H9 (cell line): ENCODE measurements around the gene SLAMF1. TPM values are rescaled to one million over a fixed set of nuclear protein-coding genes. Genes with fewer than 3 reads are reported as not detected.

Experiments used
- DNase-seq: peaks from one replicate; pipeline ENCODE4 v3.0.0-alpha.2; 2017
- H2AFZ ChIP-seq: one replicate; pipeline ENCODE4 v1.6.1; 2013; ENCODE audit warnings: mild to moderate bottlenecking, low read length, control low read depth, moderate library complexity
- H2AK5ac ChIP-seq: 2 replicates; pipeline ENCODE4 v1.6.1; 2013; ENCODE audit warnings: low read length, control low read depth, mixed read lengths; ENCODE audit not compliant: insufficient read length
- H2BK120ac ChIP-seq: one replicate; pipeline ENCODE4 v1.6.1; 2013; ENCODE audit warnings: low read depth, mild to moderate bottlenecking, low read length, control low read depth, inconsistent platforms; ENCODE audit not compliant: poor library complexity, severe bottlenecking
- H2BK12ac ChIP-seq: 2 replicates; pipeline ENCODE4 v1.6.1; 2013; ENCODE audit warnings: low read length, control low read depth, mixed read lengths, low read depth; ENCODE audit not compliant: insufficient read length
- H2BK15ac ChIP-seq: 2 replicates; pipeline ENCODE4 v1.6.1; 2013; ENCODE audit warnings: low read depth, low read length, control low read depth
- H2BK20ac ChIP-seq: one replicate; pipeline ENCODE4 v1.6.1; 2013; ENCODE audit warnings: low read depth, mild to moderate bottlenecking, low read length, control low read depth, inconsistent platforms; ENCODE audit not compliant: poor library complexity, severe bottlenecking
- H2BK5ac ChIP-seq: 2 replicates; pipeline ENCODE4 v1.6.1; 2013; ENCODE audit warnings: low read length, control low read depth, mixed read lengths; ENCODE audit not compliant: insufficient read length
- H3K14ac ChIP-seq: 2 replicates; pipeline ENCODE4 v1.6.1; 2013; ENCODE audit warnings: low read length, control low read depth; ENCODE audit not compliant: insufficient read depth
- H3K18ac ChIP-seq: 2 replicates; pipeline ENCODE4 v1.6.1; 2013; ENCODE audit warnings: low read depth, mild to moderate bottlenecking, mixed read lengths, low read length, control low read depth; ENCODE audit not compliant: insufficient read length
- H3K23ac ChIP-seq: 2 replicates; pipeline ENCODE4 v1.6.1; 2013; ENCODE audit warnings: low read length, control low read depth, mixed read lengths, low read depth; ENCODE audit not compliant: insufficient read length
- H3K23me2 ChIP-seq: 2 replicates; pipeline ENCODE4 v1.6.1; 2013; ENCODE audit warnings: low read depth, mild to moderate bottlenecking, mixed read lengths, low read length, control low read depth; ENCODE audit not compliant: insufficient read length, poor library complexity, severe bottlenecking
- H3K27ac ChIP-seq: 2 replicates; pipeline ENCODE4 v1.5.1; 2013; ENCODE audit warnings: low read length, control low read depth, mixed read lengths, low read depth; ENCODE audit not compliant: insufficient read length
- H3K27me3 ChIP-seq: 2 replicates; pipeline ENCODE4 v1.6.1; 2013; ENCODE audit warnings: low read length, control low read depth, inconsistent platforms; ENCODE audit not compliant: insufficient read depth
- H3K4ac ChIP-seq: 2 replicates; pipeline ENCODE4 v1.6.1; 2013; ENCODE audit warnings: low read depth, mild to moderate bottlenecking, control low read depth, inconsistent platforms, low read length, moderate library complexity
- H3K4me1 ChIP-seq: 2 replicates; pipeline ENCODE4 v1.6.1; 2013; ENCODE audit warnings: low read length, control low read depth, inconsistent platforms; ENCODE audit not compliant: insufficient read depth
- H3K4me2 ChIP-seq: 2 replicates; pipeline ENCODE4 v1.6.1; 2013; ENCODE audit warnings: low read length, control low read depth, mixed read lengths; ENCODE audit not compliant: insufficient read length, insufficient read depth
- H3K56ac ChIP-seq: 2 replicates; pipeline ENCODE4 v1.6.1; 2013; ENCODE audit warnings: low read depth, mild to moderate bottlenecking, mixed read lengths, low read length, control low read depth; ENCODE audit not compliant: insufficient read length
- H3K79me1 ChIP-seq: 2 replicates; pipeline ENCODE4 v1.6.1; 2013; ENCODE audit warnings: low read depth, mild to moderate bottlenecking, moderate library complexity, low read length, control low read depth, inconsistent platforms; ENCODE audit not compliant: insufficient read depth, poor library complexity, severe bottlenecking
- H3K79me2 ChIP-seq: 2 replicates; pipeline ENCODE4 v1.6.1; 2013; ENCODE audit warnings: low read length, control low read depth, inconsistent platforms; ENCODE audit not compliant: insufficient read depth
- H3K9ac ChIP-seq: 2 replicates; pipeline ENCODE4 v1.6.1; 2013; ENCODE audit warnings: low read length, control low read depth, mixed read lengths; ENCODE audit not compliant: insufficient read length; ENCODE audit errors: extremely low read depth
- H3K9me3 ChIP-seq: one replicate; pipeline ENCODE4 v1.6.1; 2013; ENCODE audit warnings: low read depth, low read length, inconsistent platforms; ENCODE audit not compliant: control insufficient read depth
- H3T11ph ChIP-seq: one replicate; pipeline ENCODE4 v1.6.1; 2013; ENCODE audit warnings: mild to moderate bottlenecking, low read length, control low read depth, inconsistent platforms
- H4K20me1 ChIP-seq: one replicate; pipeline ENCODE4 v1.6.1; 2013; ENCODE audit not compliant: control insufficient read depth, insufficient read length, insufficient read depth
- H4K5ac ChIP-seq: 2 replicates; pipeline ENCODE4 v1.6.1; 2013; ENCODE audit warnings: low read depth, mild to moderate bottlenecking, mixed read lengths, low read length, control low read depth; ENCODE audit not compliant: insufficient read length
- H4K8ac ChIP-seq: replicated peaks from 2 replicates; pipeline ENCODE4 v1.6.1; 2013; ENCODE audit warnings: low read length, control low read depth, mixed read lengths, low read depth; ENCODE audit not compliant: insufficient read length
- H4K91ac ChIP-seq: 2 replicates; pipeline ENCODE4 v1.6.1; 2013; ENCODE audit warnings: low read depth, mild to moderate bottlenecking, moderate library complexity, mixed read lengths, low read length, control low read depth; ENCODE audit not compliant: insufficient read length
- H3K27ac Mint-ChIP-seq, 3 experiments: 2 replicates in 2 of 3; 3 replicates in 1 of 3; pipeline ENCODE4 v1.8.0; 2020 to 2021; ENCODE audit warnings: mixed read lengths in 3 of 3, mild to moderate bottlenecking in 1 of 3, moderate library complexity in 1 of 3
- H3K27me3 Mint-ChIP-seq: 2 replicates; pipeline ENCODE4 v1.8.0; 2021; ENCODE audit warnings: low read depth, mild to moderate bottlenecking, moderate library complexity, mixed read lengths
- H3K36me3 Mint-ChIP-seq, 3 experiments: 2 replicates in 2 of 3; 3 replicates in 1 of 3; pipeline ENCODE4 v1.8.0; 2020 to 2021; ENCODE audit warnings: low read depth in 3 of 3, mixed read lengths in 3 of 3; ENCODE audit not compliant: insufficient read depth in 1 of 3
- H3K4me1 Mint-ChIP-seq, 2 experiments: 2 replicates each; pipeline ENCODE4 v1.8.0; 2020; ENCODE audit warnings: mixed read lengths in 2 of 2
- H3K4me3 Mint-ChIP-seq, 2 experiments: 2 replicates in 1 of 2; 3 replicates in 1 of 2; pipeline ENCODE4 v1.8.0; 2020 to 2021; ENCODE audit warnings: mild to moderate bottlenecking in 2 of 2, mixed read lengths in 2 of 2, moderate library complexity in 1 of 2
- H3K9me3 Mint-ChIP-seq, 2 experiments: 2 replicates in 1 of 2; 3 replicates in 1 of 2; pipeline ENCODE4 v1.8.0; 2020; ENCODE audit warnings: mild to moderate bottlenecking in 2 of 2, mixed read lengths in 2 of 2, moderate library complexity in 1 of 2
- CTCF ChIP-seq: fragments of 200-600 bp; sonication (generic); conservative IDR thresholded peaks from 3 replicates; pipeline ENCODE4 v1.8.0; 2021; ENCODE audit warnings: antibody characterized with exemption, mild to moderate bottlenecking
- WGBS: extraction: QIAGEN DNeasy Blood & Tissue Kit; methylation state at CpG from one replicate; pipeline ENCODE4 v1.1.7; 2013; ENCODE audit warnings: missing lambda C conversion rate, low lambda C conversion rate, mixed read lengths; ENCODE audit not compliant: insufficient read length; ENCODE audit errors: extremely low coverage; 5-methylcytosine and 5-hydroxymethylcytosine counted together
- total RNA-seq: library from RNA; stranded (reverse); gene quantifications from 2 replicates; pipeline ENCODE4 v1.2.1, GENCODE V29; 2021

Gene SLAMF1
- total RNA-seq, 1 experiment from 2014 or later, result not detected

DNA sequence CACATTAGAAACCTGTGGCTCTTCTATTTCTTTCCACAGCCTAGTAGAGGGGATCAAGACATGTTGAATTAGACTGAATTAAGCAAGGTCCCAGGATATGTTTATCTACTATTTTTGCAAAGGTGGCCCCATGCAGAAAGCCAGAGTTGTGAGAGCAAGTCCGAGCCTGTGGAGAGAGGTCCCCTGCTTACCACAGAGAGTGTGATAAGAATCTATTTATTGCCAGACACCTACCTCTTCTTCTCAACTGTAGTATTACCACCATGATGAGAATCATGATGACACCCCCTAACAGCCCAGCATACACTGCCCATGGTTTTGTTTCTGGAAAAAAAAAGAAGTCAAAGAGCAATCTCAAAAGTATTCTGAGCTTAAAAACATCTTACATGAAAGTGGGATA is 23.0 kb downstream of the SLAMF1 start:
- H3K27me3 ChIP-seq, result no peaks in the 10 kb centered on the region
- no peak overlapping the region for H3K4ac ChIP-seq
- no peak overlapping the region for H3K56ac ChIP-seq
- H4K5ac ChIP-seq, result no peak overlapping the region
- no peak overlapping the region for H3K14ac ChIP-seq
- Mint-ChIP-seq H3K27me3 (no peaks in the 10 kb centered on the region), H3K4me1 (peaks cover 0 to 9% of the 10 kb centered on the region in 2 experiments; a peak in 2 of 4 replicates), H3K9me3 (peaks cover 0 to 3% of the 10 kb centered on the region in 2 experiments; a peak in 2 of 5 replicates), H3K27ac (no peak overlapping the region), H3K36me3 (peaks cover 4 to 6% (median 5%) of the 10 kb centered on the region in 3 experiments; a peak in 6 of 7 replicates), H3K4me3 (no peak overlapping the region)
- H2BK15ac ChIP-seq, result no peak overlapping the region
- H4K8ac ChIP-seq, result no peak overlapping the region
- H3K9me3 ChIP-seq, result no peaks in the 10 kb centered on the region
- no peak overlapping the region for H2AK5ac ChIP-seq
- H2AFZ ChIP-seq, result no peak overlapping the region
- no peak overlapping the region for H4K91ac ChIP-seq
- DNase-seq, result no peak
- H3K27ac ChIP-seq, result no peak overlapping the region
- no peak overlapping the region for H3K9ac ChIP-seq
- no peak overlapping the region for H3K18ac ChIP-seq
- H3T11ph ChIP-seq, result no peak overlapping the region
- no peaks in the 10 kb centered on the region for H3K4me1 ChIP-seq
- H3K23ac ChIP-seq, result no peak overlapping the region
- no peak overlapping the region for H3K4me2 ChIP-seq
- no peaks in the 10 kb centered on the region for H4K20me1 ChIP-seq
- no CpG with 5 or more reads among the region's 1 CpG for WGBS
- no peaks in the 10 kb centered on the region for H3K79me1 ChIP-seq
- no peak overlapping the region for H2BK12ac ChIP-seq
- no peak overlapping the region for H2BK5ac ChIP-seq
- no peaks in the 10 kb centered on the region for H3K79me2 ChIP-seq
- no peak overlapping the region for H2BK120ac ChIP-seq
- H3K23me2 ChIP-seq, result no peaks in the 10 kb centered on the region
- TF ChIP-seq CTCF, result no peak
- H2BK20ac ChIP-seq, result no peak overlapping the region
